Muscle of leg (tissue), 11 donors: ENCODE data around the gene YAF2. TPM values are rescaled to one million over a fixed set of nuclear protein-coding genes. Genes with fewer than 3 reads are reported as not detected.
"Not testable (repeated sequence)": the region's sequence is repeated elsewhere in the genome, so short reads cannot be mapped to it uniquely, and the experiment has no call there.

Experiments used
- DNase-seq: peaks from one replicate; pipeline ENCODE4 v3.0.0; 2013
- H3K27ac ChIP-seq: one replicate; pipeline ENCODE4 v1.5.1; 2013; ENCODE audit warnings: mild to moderate bottlenecking, low read length, control low read depth
- H3K27me3 ChIP-seq: one replicate; pipeline ENCODE4 v1.6.1; 2013; ENCODE audit warnings: low read length; ENCODE audit not compliant: control insufficient read depth, insufficient read depth
- H3K36me3 ChIP-seq: one replicate; pipeline ENCODE4 v1.6.1; 2013; ENCODE audit warnings: low read length; ENCODE audit not compliant: control insufficient read depth, insufficient read depth
- H3K4me1 ChIP-seq: one replicate; pipeline ENCODE4 v1.6.1; 2013; ENCODE audit warnings: low read length; ENCODE audit not compliant: control insufficient read depth, insufficient read depth
- H3K4me3 ChIP-seq: one replicate; pipeline ENCODE4 v1.5.1; 2013; ENCODE audit warnings: low read length, control low read depth
- H3K9me3 ChIP-seq: replicated peaks from 2 replicates; pipeline ENCODE4 v1.6.1; 2013; ENCODE audit warnings: low read depth, low read length; ENCODE audit not compliant: control insufficient read depth
- WGBS: methylation state at CpG from one replicate; pipeline ENCODE4 v1.1.5; 2013; ENCODE audit warnings: missing lambda C conversion rate; ENCODE audit not compliant: insufficient coverage; 5-methylcytosine and 5-hydroxymethylcytosine counted together
- polyA plus RNA-seq, 8 donors: library from polyadenylated mRNA; unstranded; fragments of 120-200 nt; gene quantifications; one replicate each; pipeline versions ENCODE4 v1.2.1 to v1.2.3, GENCODE V29; 2013; ENCODE audit warnings: inconsistent platforms in 1 of 8, low replicate concordance in 1 of 8; ENCODE audit not compliant: insufficient read length in 8 of 8, insufficient read depth in 1 of 8
- total RNA-seq: library from RNA; stranded (reverse); fragments of 120-200 nt; gene quantifications from one replicate; pipeline ENCODE4 v1.2.4, GENCODE V29; 2013

YAF2 gene
- total and polyA plus RNA-seq, 9 donors = 21.7 to 33.2 (median 25.1) TPM

GRCh38 chr12:42259699-42260098, 21.7 kb upstream of the YAF2 start:
- H3K9me3 ChIP-seq = no peaks in the 10 kb centered on the region
- no peaks in the 10 kb centered on the region for H3K36me3 ChIP-seq
- no peak overlapping the region for H3K27ac ChIP-seq
- DNase-seq = no peak
- no peaks in the 10 kb centered on the region for H3K4me1 ChIP-seq
- H3K27me3 ChIP-seq = no peaks in the 10 kb centered on the region
- 85% methylated on average over 2 of the region's 4 CpGs for WGBS
- no peak overlapping the region for H3K4me3 ChIP-seq

GRCh38 chr12:42255866-42256261, 17.8 kb upstream of the YAF2 start:
- Histone ChIP-seq H3K4me3 (no peak overlapping the region), H3K36me3 (no peaks in the 10 kb centered on the region), H3K4me1 (no peaks in the 10 kb centered on the region), H3K27me3 (no peaks in the 10 kb centered on the region), H3K9me3 (no peaks in the 10 kb centered on the region), H3K27ac (no peak overlapping the region)
- no peak for DNase-seq

DNA sequence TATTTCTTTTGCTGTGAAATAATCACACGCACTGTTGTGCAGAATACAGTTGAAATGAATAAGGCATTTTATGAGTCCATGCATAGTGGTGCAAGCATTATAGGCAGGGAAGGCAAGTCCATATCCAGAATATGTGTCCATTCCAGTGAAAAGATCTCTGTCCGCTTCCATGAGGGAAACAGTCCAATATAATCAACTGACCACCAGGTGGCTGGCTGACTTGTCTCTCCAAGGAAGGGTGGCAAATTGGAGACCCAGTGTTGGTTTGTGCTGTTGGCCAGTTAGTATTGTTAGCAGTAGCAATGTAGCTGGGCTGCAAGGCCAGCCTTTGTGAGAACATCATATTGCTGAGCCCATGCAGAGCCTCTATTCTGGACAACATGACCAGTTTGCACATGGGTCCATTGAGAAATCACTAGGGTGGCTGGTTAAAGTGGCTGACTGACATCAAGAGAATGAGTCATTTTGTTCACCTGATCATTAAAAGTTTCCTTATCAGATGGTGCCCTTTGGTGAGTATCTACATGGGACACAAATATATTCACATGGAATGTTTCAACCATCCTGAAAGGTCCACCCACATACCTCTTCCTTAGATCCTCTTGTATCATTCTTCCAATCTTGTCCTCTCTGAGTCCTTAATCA, 17.3 kb upstream of the YAF2 start:
- WGBS = 100% methylated on average over 1 of the region's 2 CpGs
- H3K27me3 ChIP-seq = no peaks in the 10 kb centered on the region
- H3K4me3 ChIP-seq = no peak overlapping the region
- no peaks in the 10 kb centered on the region for H3K9me3 ChIP-seq
- no peaks in the 10 kb centered on the region for H3K4me1 ChIP-seq
- H3K27ac ChIP-seq = no peak overlapping the region
- DNase-seq = no peak
- H3K36me3 ChIP-seq = no peaks in the 10 kb centered on the region

DNA sequence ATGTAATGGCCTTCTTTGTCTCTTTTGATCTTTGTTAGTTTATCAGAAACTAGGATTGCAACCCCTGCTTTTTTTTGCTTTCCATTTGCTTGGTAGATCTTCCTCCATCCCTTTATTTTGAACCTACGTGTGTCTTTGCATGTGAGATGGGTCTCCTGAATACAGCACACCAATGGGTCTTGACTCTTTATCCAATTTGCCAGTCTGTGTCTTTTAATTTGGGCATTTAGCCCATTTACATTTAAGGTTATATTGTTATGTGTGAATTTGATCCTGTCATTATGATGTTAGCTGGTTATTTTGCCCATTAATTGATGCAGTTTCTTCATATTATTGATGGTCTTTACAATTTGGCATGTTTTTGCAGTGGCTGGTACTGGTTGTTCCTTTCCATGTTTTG, 14.6 kb upstream of the YAF2 start:
- DNase-seq = not testable (repeated sequence)

GRCh38 chr12:42249033-42249432, 11.0 kb upstream of the YAF2 start:
- not testable (repeated sequence) for H3K27ac ChIP-seq, H3K4me3 ChIP-seq, H3K36me3 ChIP-seq, DNase-seq, H3K27me3 ChIP-seq, H3K9me3 ChIP-seq, H3K4me1 ChIP-seq
- no CpG with 5 or more reads among the region's 3 CpGs for WGBS

More for the DNA sequence above, 14.6 kb upstream of the YAF2 start:
- not testable (repeated sequence) for H3K27ac ChIP-seq, H3K27me3 ChIP-seq, H3K36me3 ChIP-seq, H3K9me3 ChIP-seq, H3K4me1 ChIP-seq, H3K4me3 ChIP-seq
- WGBS = no CpG with 5 or more reads among the region's 1 CpG

DNA sequence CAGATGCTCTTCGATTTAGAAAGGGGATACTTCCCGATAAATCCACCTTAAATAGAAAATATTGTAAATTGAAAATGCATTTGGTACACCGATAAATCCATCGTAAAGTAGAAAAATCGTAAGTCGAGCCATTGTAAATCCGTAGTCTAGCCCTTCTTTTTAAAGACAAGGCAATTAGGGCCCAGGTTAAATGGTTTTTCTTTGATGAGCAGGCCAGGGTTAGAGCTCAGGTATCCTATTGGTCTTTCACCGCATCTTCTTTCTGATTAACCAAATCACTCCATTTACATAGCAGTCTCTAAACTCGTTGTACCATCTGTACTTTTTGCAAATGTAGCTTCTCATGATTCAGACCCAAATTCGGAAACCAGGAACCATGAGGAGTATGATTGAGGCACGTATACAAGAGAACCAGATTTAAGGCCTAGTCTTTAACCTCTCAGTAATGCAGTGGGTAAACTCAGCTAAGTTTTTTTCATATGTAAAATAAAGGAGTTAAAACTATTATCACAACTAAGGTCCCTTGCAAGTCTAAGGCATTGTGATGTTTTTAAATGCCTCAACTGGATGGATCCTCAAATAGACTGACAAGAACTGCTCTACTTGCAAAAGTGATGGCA, 2.2 kb upstream of the YAF2 start:
- Histone ChIP-seq H3K27me3 (no peaks in the 10 kb centered on the region), H3K9me3 (no peaks in the 10 kb centered on the region), H3K27ac (no peak overlapping the region), H3K4me1 (peaks cover 10% of the 10 kb centered on the region), H3K4me3 (no peak overlapping the region), H3K36me3 (peaks cover 4% of the 10 kb centered on the region)
- WGBS = 85% methylated on average over 4 of the region's 11 CpGs
- DNase-seq = no peak

DNA sequence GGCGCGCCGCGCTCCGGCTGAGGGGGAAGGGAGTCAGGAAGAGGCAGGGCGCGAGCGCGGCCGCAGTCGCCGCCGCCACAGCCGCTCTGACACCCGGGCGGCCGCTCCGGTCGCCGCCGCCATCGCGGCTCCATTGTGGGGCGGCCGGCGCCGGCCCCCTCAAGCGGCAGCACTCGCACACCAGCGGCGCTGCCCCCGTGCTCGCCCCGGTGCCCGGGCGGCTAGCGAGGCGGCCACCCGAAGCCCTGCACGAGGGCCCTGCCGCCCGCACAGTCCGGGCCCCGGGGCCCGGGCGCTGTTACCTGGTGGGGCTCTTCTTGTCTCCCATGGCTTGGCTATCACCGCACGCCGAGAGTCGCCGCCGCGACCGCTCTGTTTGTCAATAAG, 202 bp downstream of the YAF2 start:
- no peaks in the 10 kb centered on the region for H3K9me3 ChIP-seq
- DNase-seq = no peak
- H3K27me3 ChIP-seq = no peaks in the 10 kb centered on the region
- peak overlapping the region; percentile 88 for H3K27ac ChIP-seq
- H3K4me1 ChIP-seq = peaks cover 10% of the 10 kb centered on the region
- H3K36me3 ChIP-seq = peaks cover 10% of the 10 kb centered on the region
- H3K4me3 ChIP-seq = peak overlapping the region; percentile 62
- WGBS = under 1% methylated on average over 38 of the region's 54 CpGs

- peak overlapping the region; percentile 62 for H3K4me3 ChIP-seq
- peaks cover 10% of the 10 kb centered on the region for H3K36me3 ChIP-seq
- peak overlapping the region; percentile 77 for H3K27ac ChIP-seq
- peaks cover 10% of the 10 kb centered on the region for H3K4me1 ChIP-seq
- no peaks in the 10 kb centered on the region for H3K9me3 ChIP-seq
- H3K27me3 ChIP-seq = no peaks in the 10 kb centered on the region
- DNase-seq = peak; percentile 86
- WGBS = under 1% methylated on average over 48 of the region's 56 CpGs
These were observed 796 bp downstream of the YAF2 start for GRCh38 chr12:42237052-42237852.

GRCh38 chr12:42236017-42236416, 2.0 kb downstream of the YAF2 start:
- H3K36me3 ChIP-seq = peaks cover 10% of the 10 kb centered on the region
- no peaks in the 10 kb centered on the region for H3K9me3 ChIP-seq
- H3K4me3 ChIP-seq = no peak overlapping the region
- peaks cover 10% of the 10 kb centered on the region for H3K4me1 ChIP-seq
- WGBS = no CpG with 5 or more reads among the region's 4 CpGs
- H3K27ac ChIP-seq = no peak overlapping the region
- H3K27me3 ChIP-seq = no peaks in the 10 kb centered on the region
- DNase-seq = no peak

GRCh38 chr12:42235426-42235825, 2.6 kb downstream of the YAF2 start:
- H3K27ac ChIP-seq = no peak overlapping the region
- peaks cover 10% of the 10 kb centered on the region for H3K36me3 ChIP-seq
- 13% methylated on average over 1 of the region's 1 CpG for WGBS
- DNase-seq = peak; percentile 33
- no peak overlapping the region for H3K4me3 ChIP-seq
- no peaks in the 10 kb centered on the region for H3K27me3 ChIP-seq
- H3K9me3 ChIP-seq = no peaks in the 10 kb centered on the region
- peaks cover 10% of the 10 kb centered on the region for H3K4me1 ChIP-seq
